Smooth muscle cell (in vitro differentiated cells): Measurements from ENCODE around the gene HOXA2. TPM values are rescaled to one million over a fixed set of nuclear protein-coding genes. Genes with fewer than 3 reads are reported as not detected.
A peak's percentile ranks its signal among the peaks of the same experiment; 100 is the strongest.

ENCODE experiments used
- DNase-seq: peaks from one replicate; lab custom pipeline; 2025; ENCODE audit not compliant: unreplicated experiment; lab: John Stamatoyannopoulos, UW
- H2AFZ ChIP-seq: fragments of 200-600 bp; sonication (generic); 2 replicates; pipeline ENCODE4 v1.6.0; 2016; ENCODE audit warnings: antibody characterized with exemption, low read depth, mild to moderate bottlenecking
- H3F3A ChIP-seq: fragments of 200-600 bp; sonication (generic); 2 replicates; pipeline ENCODE4 v1.6.0; 2017; ENCODE audit warnings: antibody characterized with exemption, low read depth
- H3K27ac ChIP-seq: fragments of 200-600 bp; sonication (generic); 2 replicates; pipeline ENCODE4 v1.5.1; 2016; ENCODE audit warnings: low read depth, mild to moderate bottlenecking
- H3K27me3 ChIP-seq: fragments of 200-600 bp; sonication (generic); 2 replicates; pipeline ENCODE4 v1.6.1; 2016; ENCODE audit warnings: low read depth, mild to moderate bottlenecking
- H3K36me3 ChIP-seq: fragments of 200-600 bp; sonication (generic); 2 replicates; pipeline ENCODE4 v1.5.1; 2016; ENCODE audit warnings: low read depth
- H3K4me1 ChIP-seq: fragments of 200-600 bp; sonication (generic); 2 replicates; pipeline ENCODE4 v1.5.1; 2016; ENCODE audit warnings: low read depth
- H3K4me2 ChIP-seq: fragments of 200-600 bp; sonication (generic); 2 replicates; pipeline ENCODE4 v1.6.0; 2016; ENCODE audit warnings: mild to moderate bottlenecking
- H3K4me3 ChIP-seq: fragments of 200-600 bp; sonication (generic); 2 replicates; pipeline ENCODE4 v1.5.1; 2016; ENCODE audit warnings: mild to moderate bottlenecking
- H3K79me2 ChIP-seq: fragments of 200-600 bp; sonication (generic); 2 replicates; pipeline ENCODE4 v1.6.0; 2016; ENCODE audit warnings: low read depth, mild to moderate bottlenecking
- H3K9ac ChIP-seq: fragments of 200-600 bp; sonication (generic); 2 replicates; pipeline ENCODE4 v1.6.0; 2016; ENCODE audit warnings: low read depth
- H3K9me3 ChIP-seq: fragments of 200-600 bp; sonication (generic); replicated peaks from 2 replicates; pipeline ENCODE4 v1.5.1; 2016; ENCODE audit warnings: low read depth
- H4K20me1 ChIP-seq: fragments of 200-600 bp; sonication (generic); 2 replicates; pipeline ENCODE4 v1.6.0; 2016; ENCODE audit warnings: low read depth
- CTCF ChIP-seq: fragments of 200-600 bp; sonication (generic); IDR thresholded peaks from 2 replicates; pipeline ENCODE4 v1.5.1; 2017; ENCODE audit warnings: borderline replicate concordance, mild to moderate bottlenecking, antibody characterized with exemption; ENCODE audit not compliant: insufficient read depth, poor library complexity, severe bottlenecking
- WGBS: methylation state at CpG from one replicate; pipeline ENCODE4 v1.1.7; 2016; ENCODE audit warnings: low lambda C conversion rate; 5-methylcytosine and 5-hydroxymethylcytosine counted together
- polyA plus RNA-seq: library from polyadenylated mRNA; unstranded; fragments of >200 nt; fragmentation: Nextera tagmentation; extraction: Ambion mirVana; gene quantifications from 2 replicates; pipeline ENCODE4 v1.2.1, GENCODE V29; 2016
- total RNA-seq: library from RNA; depleted of rRNA; stranded (reverse); fragments of >200 nt; gene quantifications from 2 replicates; pipeline ENCODE4 v1.2.3, GENCODE V29; 2014

The HOXA2 gene
- total and polyA plus RNA-seq, 2 experiments from 2014 or later = not detected

GRCh38 chr7:27130540-27131389, 28.3 kb upstream of the HOXA2 start, which contains the start of gene HOXA4:
Gene HOXA4 (minus strand): TSS chr7:27130757. CDS start chr7:27130733, 24 bp downstream.
- H3K9me3 ChIP-seq = no peaks in the 10 kb centered on the region
- under 1% methylated on average over 29 of the region's 67 CpGs for WGBS
- H2AFZ ChIP-seq = peak within 1 kb of the TSS; percentile 94
- no peak for DNase-seq
- peak within 1 kb of the TSS; percentile 60 for H3K4me3 ChIP-seq
- no peak within 1 kb of the TSS for H3K27ac ChIP-seq
- H3K4me2 ChIP-seq = peak within 1 kb of the TSS; percentile 88
- peaks cover 7% of the 10 kb centered on the region for H3K4me1 ChIP-seq
- no peak for TF ChIP-seq CTCF
- H3K79me2 ChIP-seq = no peaks in the 10 kb centered on the region
- H3K27me3 ChIP-seq = peaks cover 100% of the 10 kb centered on the region
- H4K20me1 ChIP-seq = no peaks in the 10 kb centered on the region
- H3K36me3 ChIP-seq = no peaks in the 10 kb centered on the region
- no peak within 1 kb of the TSS for H3K9ac ChIP-seq
- H3F3A ChIP-seq = no peaks in the 10 kb centered on the region

GRCh38 chr7:27129729-27130539, 27.5 kb upstream of the HOXA2 start:
- no peaks in the 10 kb centered on the region for H3F3A ChIP-seq
- DNase-seq = no peak
- peaks cover 7% of the 10 kb centered on the region for H3K4me1 ChIP-seq
- no peaks in the 10 kb centered on the region for H4K20me1 ChIP-seq
- no peak overlapping the region for H3K27ac ChIP-seq
- 2% methylated on average over 37 of the region's 72 CpGs for WGBS
- no peak overlapping the region for H2AFZ ChIP-seq
- H3K9me3 ChIP-seq = no peaks in the 10 kb centered on the region
- peaks cover 100% of the 10 kb centered on the region for H3K27me3 ChIP-seq
- no peak for TF ChIP-seq CTCF
- peak overlapping the region; percentile 60 for H3K4me3 ChIP-seq
- H3K79me2 ChIP-seq = no peaks in the 10 kb centered on the region
- no peak overlapping the region for H3K9ac ChIP-seq
- H3K4me2 ChIP-seq = peak overlapping the region; percentile 88
- no peaks in the 10 kb centered on the region for H3K36me3 ChIP-seq

GRCh38 chr7:27128776-27129728, 26.6 kb upstream of the HOXA2 start:
- H3K79me2 ChIP-seq = no peaks in the 10 kb centered on the region
- no peak overlapping the region for H2AFZ ChIP-seq
- no peak overlapping the region for H3K4me3 ChIP-seq
- no peak for DNase-seq
- no peaks in the 10 kb centered on the region for H3F3A ChIP-seq
- 18% methylated on average over 28 of the region's 28 CpGs for WGBS
- H3K4me2 ChIP-seq = no peak overlapping the region
- no peaks in the 10 kb centered on the region for H3K36me3 ChIP-seq
- H3K9me3 ChIP-seq = no peaks in the 10 kb centered on the region
- no peak for TF ChIP-seq CTCF
- no peaks in the 10 kb centered on the region for H4K20me1 ChIP-seq
- peaks cover 7% of the 10 kb centered on the region for H3K4me1 ChIP-seq
- H3K27me3 ChIP-seq = peaks cover 100% of the 10 kb centered on the region
- H3K9ac ChIP-seq = no peak overlapping the region
- H3K27ac ChIP-seq = no peak overlapping the region
